Measurements from ENCODE around the gene WDR89.
A peak's percentile ranks its signal among the peaks of the same experiment; 100 is the strongest.

The WDR89 gene

DNA sequence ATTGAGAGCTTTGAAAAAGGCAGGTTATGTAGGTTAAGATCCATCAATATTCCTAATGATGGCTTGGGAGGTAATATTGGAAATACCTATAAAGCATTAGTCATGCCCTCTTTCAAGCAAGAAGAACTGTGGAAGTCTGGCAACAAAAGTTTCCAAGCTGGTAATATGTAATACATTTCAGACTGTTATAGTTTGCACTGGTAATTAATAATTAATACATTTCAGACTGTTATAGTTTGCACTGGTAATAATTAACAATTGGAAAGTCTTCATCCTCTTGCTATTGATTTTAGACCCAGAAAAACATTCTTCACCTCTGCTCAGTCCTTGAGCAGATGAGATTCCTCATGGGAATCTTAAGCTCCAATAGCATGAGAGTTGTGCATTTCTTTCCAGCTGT is 29.0 kb upstream of the WDR89 start:
- Histone ChIP-seq H3K23ac (ENCODE audit: low read depth, low read length, poor library complexity) (no peak overlapping the region), H3K36me3 (replicated peaks in 1 of 2; ENCODE audit: control insufficient read depth in 2 of 2, insufficient read depth in 2 of 2, low read length in 2 of 2) (no peaks in the 10 kb centered on the region), H2BK120ac (ENCODE audit: low read depth, low read length) (no peak overlapping the region), H2AFZ (ENCODE audit: low read length) (no peak overlapping the region), H3K4ac (ENCODE audit: low read length) (no peak overlapping the region), H2AK5ac (ENCODE audit: low read depth, low read length) (no peak overlapping the region), H2BK5ac (ENCODE audit: low read length) (no peak overlapping the region), H3K18ac (ENCODE audit: low read length) (no peak overlapping the region), H3K9me3 (replicated peaks in 1 of 2; ENCODE audit: control insufficient read depth in 2 of 2, insufficient read depth in 1 of 2, low read depth in 1 of 2, low read length in 2 of 2) (no peaks in the 10 kb centered on the region), H3K79me1 (ENCODE audit: low read depth, low read length) (no peaks in the 10 kb centered on the region), H3K27me3 (ENCODE audit: control insufficient read depth in 3 of 3, insufficient read depth in 3 of 3, low read depth in 1 of 3, low read length in 3 of 3) (no peaks in the 10 kb centered on the region), H4K91ac (ENCODE audit: low read depth, low read length, poor library complexity) (no peak overlapping the region), H3K4me3 (ENCODE audit: low read length in 2 of 2) (no peak overlapping the region), H3K4me1 (ENCODE audit: control insufficient read depth in 2 of 2, insufficient read depth in 1 of 2, low read depth in 1 of 2, low read length in 2 of 2) (no peaks in the 10 kb centered on the region), H3K9ac (ENCODE audit: low read depth, low read length, poor library complexity) (no peak overlapping the region), H2BK15ac (ENCODE audit: low read length) (no peak overlapping the region), H3K27ac (replicated peaks; ENCODE audit: low read length) (no peak overlapping the region), H2BK12ac (ENCODE audit: low read length) (no peak overlapping the region), H3K14ac (ENCODE audit: low read length) (no peak overlapping the region), H4K8ac (ENCODE audit: low read depth, low read length) (no peak overlapping the region), H3K4me2 (ENCODE audit: insufficient read depth, low read length, poor library complexity, severe bottlenecking) (no peak overlapping the region)
- no peak for DNase-seq (ENCODE audit: low spot score)

DNA sequence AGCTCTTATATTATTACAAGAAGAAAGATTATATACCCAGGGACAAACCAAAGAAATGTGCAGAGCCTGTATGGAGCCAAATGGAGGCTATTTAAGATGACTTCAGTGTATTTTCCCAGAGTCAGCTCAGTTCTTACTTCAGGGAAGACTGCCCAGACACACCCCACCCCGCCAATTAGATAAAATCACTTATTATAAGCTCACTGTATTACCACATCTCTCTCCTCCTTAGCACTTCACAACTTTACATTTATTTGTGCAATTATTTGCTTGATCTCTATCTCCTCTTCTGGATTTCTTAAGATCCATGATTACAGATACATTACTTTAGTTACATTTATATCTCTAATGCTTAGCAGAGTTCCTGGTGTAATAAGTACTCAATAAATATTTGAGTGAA is 24.7 kb upstream of the WDR89 start:
- Histone ChIP-seq H3K9ac (ENCODE audit: low read depth, low read length, poor library complexity) (no peak overlapping the region), H2BK5ac (ENCODE audit: low read length) (no peak overlapping the region), H3K14ac (ENCODE audit: low read length) (no peak overlapping the region), H3K4me3 (ENCODE audit: low read length in 2 of 2) (no peak overlapping the region), H4K8ac (ENCODE audit: low read depth, low read length) (no peak overlapping the region), H3K4me2 (ENCODE audit: insufficient read depth, low read length, poor library complexity, severe bottlenecking) (no peak overlapping the region), H3K79me1 (ENCODE audit: low read depth, low read length) (no peaks in the 10 kb centered on the region), H2AK5ac (ENCODE audit: low read depth, low read length) (no peak overlapping the region), H2BK15ac (ENCODE audit: low read length) (no peak overlapping the region), H3K9me3 (replicated peaks in 1 of 2; ENCODE audit: control insufficient read depth in 2 of 2, insufficient read depth in 1 of 2, low read depth in 1 of 2, low read length in 2 of 2) (peaks cover 0 to 6% of the 10 kb centered on the region in 2 donors), H3K4ac (ENCODE audit: low read length) (no peak overlapping the region), H3K18ac (ENCODE audit: low read length) (no peak overlapping the region), H3K23ac (ENCODE audit: low read depth, low read length, poor library complexity) (no peak overlapping the region), H2BK120ac (ENCODE audit: low read depth, low read length) (no peak overlapping the region), H3K27ac (replicated peaks; ENCODE audit: low read length) (no peak overlapping the region), H2AFZ (ENCODE audit: low read length) (no peak overlapping the region), H2BK12ac (ENCODE audit: low read length) (no peak overlapping the region), H3K4me1 (ENCODE audit: control insufficient read depth in 2 of 2, insufficient read depth in 1 of 2, low read depth in 1 of 2, low read length in 2 of 2) (no peaks in the 10 kb centered on the region), H3K36me3 (replicated peaks in 1 of 2; ENCODE audit: control insufficient read depth in 2 of 2, insufficient read depth in 2 of 2, low read length in 2 of 2) (no peaks in the 10 kb centered on the region), H4K91ac (ENCODE audit: low read depth, low read length, poor library complexity) (no peak overlapping the region), H3K27me3 (ENCODE audit: control insufficient read depth in 3 of 3, insufficient read depth in 3 of 3, low read depth in 1 of 3, low read length in 3 of 3) (no peaks in the 10 kb centered on the region)
- DNase-seq (ENCODE audit: low spot score) = no peak
- WGBS, 2 donors (ENCODE audit: extremely low coverage in 2 of 2, insufficient read length in 2 of 2, insufficient replicate concordance in 1 of 2) = no CpG with 5 or more reads among the region's 1 CpG

DNA sequence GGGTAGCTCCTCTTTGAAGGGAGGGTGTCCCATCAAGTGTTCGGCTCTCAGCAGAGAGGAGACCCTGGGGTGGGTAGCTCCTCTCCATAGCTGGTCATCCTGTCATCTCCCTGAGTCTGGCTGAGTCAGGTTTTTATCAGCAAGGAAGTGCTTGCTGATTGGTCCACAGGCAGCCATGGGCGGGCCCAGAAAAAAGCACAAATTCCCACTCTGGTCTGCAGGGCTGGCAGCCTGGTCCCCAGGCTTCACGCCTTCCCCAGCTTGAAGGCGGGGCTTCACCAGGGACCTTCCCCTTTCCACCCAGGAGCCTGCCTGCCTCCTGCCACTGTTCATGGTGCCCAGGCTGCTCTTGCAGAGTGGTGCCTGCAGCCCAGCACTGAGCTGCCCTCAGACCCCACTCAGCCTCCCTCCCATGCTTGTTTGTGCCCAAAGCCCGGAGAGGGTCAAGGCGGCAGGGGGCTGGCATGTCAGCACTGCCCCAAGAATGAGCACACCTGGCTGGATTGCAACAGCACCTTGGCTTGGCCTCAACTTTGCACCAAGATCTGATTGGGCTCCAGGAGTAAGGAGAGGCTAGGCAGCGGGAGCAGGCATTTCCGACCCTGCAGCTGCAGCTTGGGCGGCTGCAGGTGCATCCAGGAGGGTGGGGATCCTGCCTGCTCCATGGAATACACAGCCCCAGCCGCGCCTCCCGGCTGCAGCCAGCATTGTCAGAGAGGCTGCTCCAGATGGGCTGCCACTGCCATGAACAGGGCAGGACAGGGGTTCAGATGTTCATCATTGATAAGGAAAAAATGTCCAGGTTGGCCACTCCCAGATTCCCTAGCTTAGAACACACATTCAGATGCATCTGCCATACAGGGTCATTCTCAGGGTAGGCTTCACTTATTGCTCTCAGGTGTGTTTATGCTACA is 22.0 kb upstream of the WDR89 start:
- H3K14ac ChIP-seq (ENCODE audit: low read length) = no peak overlapping the region
- no peak overlapping the region for H2BK15ac ChIP-seq (ENCODE audit: low read length)
- no peak overlapping the region for H2BK120ac ChIP-seq (ENCODE audit: low read depth, low read length)
- no peak overlapping the region for H3K18ac ChIP-seq (ENCODE audit: low read length)
- H4K91ac ChIP-seq (ENCODE audit: low read depth, low read length, poor library complexity) = no peak overlapping the region
- no peak overlapping the region for H3K4me2 ChIP-seq (ENCODE audit: insufficient read depth, low read length, poor library complexity, severe bottlenecking)
- H3K36me3 ChIP-seq (replicated peaks in 1 of 2; ENCODE audit: control insufficient read depth in 2 of 2, insufficient read depth in 2 of 2, low read length in 2 of 2) = no peaks in the 10 kb centered on the region
- DNase-seq (ENCODE audit: low spot score) = no peak
- H2BK12ac ChIP-seq (ENCODE audit: low read length) = no peak overlapping the region
- no peak overlapping the region for H4K8ac ChIP-seq (ENCODE audit: low read depth, low read length)
- H3K27me3 ChIP-seq (ENCODE audit: control insufficient read depth in 3 of 3, insufficient read depth in 3 of 3, low read depth in 1 of 3, low read length in 3 of 3) = no peaks in the 10 kb centered on the region
- no peak overlapping the region for H3K27ac ChIP-seq (replicated peaks; ENCODE audit: low read length)
- no peak overlapping the region for H3K4ac ChIP-seq (ENCODE audit: low read length)
- no peak overlapping the region for H2AFZ ChIP-seq (ENCODE audit: low read length)
- H3K79me1 ChIP-seq (ENCODE audit: low read depth, low read length) = no peaks in the 10 kb centered on the region
- no peak overlapping the region for H2AK5ac ChIP-seq (ENCODE audit: low read depth, low read length)
- H3K9me3 ChIP-seq (replicated peaks in 1 of 2; ENCODE audit: control insufficient read depth in 2 of 2, insufficient read depth in 1 of 2, low read depth in 1 of 2, low read length in 2 of 2) = peaks cover 0 to 6% of the 10 kb centered on the region in 2 donors
- no CpG with 5 or more reads among the region's 12 CpGs for WGBS, 2 donors (ENCODE audit: extremely low coverage in 2 of 2, insufficient read length in 2 of 2, insufficient replicate concordance in 1 of 2)
- H3K4me1 ChIP-seq (ENCODE audit: control insufficient read depth in 2 of 2, insufficient read depth in 1 of 2, low read depth in 1 of 2, low read length in 2 of 2) = no peaks in the 10 kb centered on the region
- H3K9ac ChIP-seq (ENCODE audit: low read depth, low read length, poor library complexity) = no peak overlapping the region
- H3K4me3 ChIP-seq (ENCODE audit: low read length in 2 of 2) = peak overlapping the region in 1 of 2 donors; percentile 39
- H3K23ac ChIP-seq (ENCODE audit: low read depth, low read length, poor library complexity) = peak overlapping the region; percentile 22
- H2BK5ac ChIP-seq (ENCODE audit: low read length) = no peak overlapping the region

DNA sequence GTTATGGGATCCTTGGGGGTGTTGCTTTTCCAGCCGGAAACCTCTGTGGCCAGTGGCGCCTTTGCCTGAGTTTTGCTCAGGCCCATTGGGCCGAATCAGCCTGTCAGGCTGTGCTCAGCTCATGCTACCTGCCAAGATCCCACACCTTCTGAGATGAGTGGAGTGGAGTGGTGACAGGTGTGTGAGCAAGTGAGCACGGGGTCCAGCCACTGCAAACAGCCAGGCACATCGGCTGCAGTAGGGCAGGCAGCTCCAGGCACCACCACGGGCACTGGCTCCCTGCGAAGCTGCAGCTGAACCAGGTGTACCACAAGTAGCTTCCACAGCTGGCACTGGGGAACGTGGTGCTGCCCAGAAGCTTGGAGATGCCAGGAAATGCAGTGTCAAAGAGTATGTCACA is 21.1 kb upstream of the WDR89 start:
- Histone ChIP-seq H3K4me2 (ENCODE audit: insufficient read depth, low read length, poor library complexity, severe bottlenecking) (no peak overlapping the region), H3K27ac (replicated peaks; ENCODE audit: low read length) (no peak overlapping the region), H4K8ac (ENCODE audit: low read depth, low read length) (no peak overlapping the region), H3K4me3 (ENCODE audit: low read length in 2 of 2) (no peak overlapping the region), H3K9ac (ENCODE audit: low read depth, low read length, poor library complexity) (no peak overlapping the region), H3K79me1 (ENCODE audit: low read depth, low read length) (no peaks in the 10 kb centered on the region), H3K4me1 (ENCODE audit: control insufficient read depth in 2 of 2, insufficient read depth in 1 of 2, low read depth in 1 of 2, low read length in 2 of 2) (no peaks in the 10 kb centered on the region), H2BK5ac (ENCODE audit: low read length) (no peak overlapping the region), H2AK5ac (ENCODE audit: low read depth, low read length) (no peak overlapping the region), H2AFZ (ENCODE audit: low read length) (no peak overlapping the region), H2BK15ac (ENCODE audit: low read length) (no peak overlapping the region), H2BK12ac (ENCODE audit: low read length) (no peak overlapping the region), H3K36me3 (replicated peaks in 1 of 2; ENCODE audit: control insufficient read depth in 2 of 2, insufficient read depth in 2 of 2, low read length in 2 of 2) (no peaks in the 10 kb centered on the region), H3K4ac (ENCODE audit: low read length) (no peak overlapping the region), H3K14ac (ENCODE audit: low read length) (no peak overlapping the region), H3K18ac (ENCODE audit: low read length) (peak overlapping the region; percentile 41), H4K91ac (ENCODE audit: low read depth, low read length, poor library complexity) (no peak overlapping the region), H3K23ac (ENCODE audit: low read depth, low read length, poor library complexity) (no peak overlapping the region), H2BK120ac (ENCODE audit: low read depth, low read length) (no peak overlapping the region), H3K27me3 (ENCODE audit: control insufficient read depth in 3 of 3, insufficient read depth in 3 of 3, low read depth in 1 of 3, low read length in 3 of 3) (no peaks in the 10 kb centered on the region), H3K9me3 (replicated peaks in 1 of 2; ENCODE audit: control insufficient read depth in 2 of 2, insufficient read depth in 1 of 2, low read depth in 1 of 2, low read length in 2 of 2) (peaks cover 0 to 6% of the 10 kb centered on the region in 2 donors)
- WGBS, 2 donors (ENCODE audit: extremely low coverage in 2 of 2, insufficient read length in 2 of 2, insufficient replicate concordance in 1 of 2) = no CpG with 5 or more reads among the region's 8 CpGs
- DNase-seq (ENCODE audit: low spot score) = no peak
